Ishikawa (cell line): ENCODE measurements around the gene FBXO31.

Source experiments
- RAD21 ChIP-seq: IDR thresholded peaks from 2 replicates; pipeline ENCODE4 v1.6.1; 2012; ENCODE audit warnings: low read depth
- YY1 ChIP-seq: IDR thresholded peaks from 2 replicates; pipeline ENCODE4 v1.6.1; 2012; ENCODE audit warnings: low read depth

- TF ChIP-seq YY1 (no peak), RAD21 (no peak)
Measured at GRCh38 chr16:87298857-87299465, 84.6 kb downstream of the FBXO31 start.
